ENCODE measurements around the gene GAB4.

Gene GAB4, protein sequence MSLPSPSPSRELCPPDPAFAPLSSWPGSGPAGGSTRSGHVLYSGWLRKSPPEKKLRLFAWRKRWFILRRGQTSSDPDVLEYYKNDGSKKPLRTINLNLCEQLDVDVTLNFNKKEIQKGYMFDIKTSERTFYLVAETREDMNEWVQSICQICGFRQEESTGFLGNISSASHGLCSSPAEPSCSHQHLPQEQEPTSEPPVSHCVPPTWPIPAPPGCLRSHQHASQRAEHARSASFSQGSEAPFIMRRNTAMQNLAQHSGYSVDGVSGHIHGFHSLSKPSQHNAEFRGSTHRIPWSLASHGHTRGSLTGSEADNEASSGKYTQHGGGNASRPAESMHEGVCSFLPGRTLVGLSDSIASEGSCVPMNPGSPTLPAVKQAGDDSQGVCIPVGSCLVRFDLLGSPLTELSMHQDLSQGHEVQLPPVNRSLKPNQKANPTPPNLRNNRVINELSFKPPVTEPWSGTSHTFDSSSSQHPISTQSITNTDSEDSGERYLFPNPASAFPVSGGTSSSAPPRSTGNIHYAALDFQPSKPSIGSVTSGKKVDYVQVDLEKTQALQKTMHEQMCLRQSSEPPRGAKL

DNA sequence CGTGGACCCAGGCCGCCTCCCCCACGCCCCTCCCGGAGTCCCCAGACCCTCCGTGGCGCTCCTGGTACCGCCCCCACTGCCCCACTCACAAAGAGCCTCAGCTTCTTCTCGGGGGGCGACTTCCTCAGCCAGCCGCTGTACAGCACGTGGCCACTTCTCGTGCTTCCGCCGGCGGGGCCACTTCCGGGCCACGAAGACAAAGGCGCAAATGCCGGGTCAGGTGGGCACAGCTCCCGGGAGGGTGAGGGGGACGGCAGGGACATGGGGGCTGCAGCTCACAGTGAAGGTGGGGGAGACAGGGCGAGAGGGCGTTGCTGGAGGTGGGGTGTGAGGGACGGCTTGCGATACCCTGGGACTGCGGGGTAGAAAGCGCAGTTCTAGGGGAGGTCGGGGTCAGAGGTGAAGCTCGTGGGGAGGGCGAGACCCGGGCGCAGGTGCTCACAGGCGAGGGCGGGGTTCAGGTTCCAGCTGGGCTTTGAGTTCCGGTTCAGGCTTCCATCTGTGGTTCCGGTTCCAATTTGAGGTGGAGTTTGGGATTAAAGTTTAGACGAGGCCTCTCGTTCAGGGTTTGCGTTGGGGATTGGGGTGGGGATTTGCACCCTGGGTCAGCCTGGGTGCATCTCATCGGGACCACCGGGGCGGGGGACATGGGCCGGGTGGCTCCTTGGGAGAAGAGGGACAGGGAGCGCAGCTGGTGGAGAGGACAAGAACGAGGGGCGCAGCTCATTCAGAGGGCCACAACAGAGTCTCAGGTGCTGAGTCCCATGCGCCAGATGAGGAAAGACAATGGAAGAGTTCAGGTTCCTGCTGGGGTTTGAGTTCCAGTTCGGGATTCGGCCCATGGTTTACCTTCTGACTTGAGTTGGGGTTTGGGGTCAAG is at the start of gene GAB4:
GAB4 (minus strand) TSS at position 371 of the 880 bp plus-strand sequence; CDS start at position 263, 108 bp downstream.
- H3K36me3 ChIP-seq, result no peaks in the 10 kb centered on the region
- DNase-seq, result no peak
- peaks cover 0 to 4% (median under 1%) of the 10 kb centered on the region in 3 donors for H3K9me3 ChIP-seq
- TF ChIP-seq, protein P1, sequence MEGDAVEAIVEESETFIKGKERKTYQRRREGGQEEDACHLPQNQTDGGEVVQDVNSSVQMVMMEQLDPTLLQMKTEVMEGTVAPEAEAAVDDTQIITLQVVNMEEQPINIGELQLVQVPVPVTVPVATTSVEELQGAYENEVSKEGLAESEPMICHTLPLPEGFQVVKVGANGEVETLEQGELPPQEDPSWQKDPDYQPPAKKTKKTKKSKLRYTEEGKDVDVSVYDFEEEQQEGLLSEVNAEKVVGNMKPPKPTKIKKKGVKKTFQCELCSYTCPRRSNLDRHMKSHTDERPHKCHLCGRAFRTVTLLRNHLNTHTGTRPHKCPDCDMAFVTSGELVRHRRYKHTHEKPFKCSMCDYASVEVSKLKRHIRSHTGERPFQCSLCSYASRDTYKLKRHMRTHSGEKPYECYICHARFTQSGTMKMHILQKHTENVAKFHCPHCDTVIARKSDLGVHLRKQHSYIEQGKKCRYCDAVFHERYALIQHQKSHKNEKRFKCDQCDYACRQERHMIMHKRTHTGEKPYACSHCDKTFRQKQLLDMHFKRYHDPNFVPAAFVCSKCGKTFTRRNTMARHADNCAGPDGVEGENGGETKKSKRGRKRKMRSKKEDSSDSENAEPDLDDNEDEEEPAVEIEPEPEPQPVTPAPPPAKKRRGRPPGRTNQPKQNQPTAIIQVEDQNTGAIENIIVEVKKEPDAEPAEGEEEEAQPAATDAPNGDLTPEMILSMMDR (IDR thresholded peaks at IDR 0.05), result no peak
- no peak within 1 kb of the TSS for H3K27ac ChIP-seq
- no peaks in the 10 kb centered on the region for H3K4me1 ChIP-seq
- intact Hi-C loops (cut with DNase I; ENCODE audit: low total_unique reads), result no loop called here
- H3K27me3 ChIP-seq, result peaks cover 0 to 25% of the 10 kb centered on the region in 2 donors
- H3K4me3 ChIP-seq, result no peak within 1 kb of the TSS

DNA sequence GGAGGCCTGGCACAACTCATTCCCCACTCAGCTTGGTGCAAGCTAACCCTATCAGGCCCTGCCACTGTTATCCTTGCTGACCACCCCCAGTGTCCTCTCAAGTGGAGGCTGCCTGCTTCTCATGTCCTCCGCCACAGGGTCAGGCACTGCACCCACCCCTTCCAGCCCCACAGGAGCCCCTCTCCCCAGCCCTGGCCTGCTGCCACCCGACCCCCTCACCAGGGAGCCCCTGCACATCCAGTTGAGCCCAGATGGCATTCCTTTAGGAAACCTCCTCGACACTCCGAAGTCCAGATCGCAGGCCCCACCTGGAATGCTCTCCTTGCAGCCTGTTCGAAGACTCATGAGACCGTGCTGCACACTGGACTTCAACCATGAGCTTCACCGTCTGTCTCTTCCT is 48.8 kb upstream of the GAB4 start:
- intact Hi-C loops (cut with DNase I; ENCODE audit: low total_unique reads), result loop anchor here (10.0 kb wide), 1 partner anchor 132 kb away; no protein-coding TSS in a partner anchor
- Histone ChIP-seq H3K4me3 (no peak overlapping the region), H3K27me3 (peaks cover 0 to 21% of the 10 kb centered on the region in 2 donors), H3K4me1 (no peaks in the 10 kb centered on the region), H3K9me3 (no peaks in the 10 kb centered on the region), H3K27ac (no peak overlapping the region), H3K36me3 (peaks cover 0 to 10% (median 0%) of the 10 kb centered on the region in 3 donors)
- DNase-seq, result no peak
- TF ChIP-seq, protein P1 (IDR thresholded peaks at IDR 0.05), result no peak

DNA sequence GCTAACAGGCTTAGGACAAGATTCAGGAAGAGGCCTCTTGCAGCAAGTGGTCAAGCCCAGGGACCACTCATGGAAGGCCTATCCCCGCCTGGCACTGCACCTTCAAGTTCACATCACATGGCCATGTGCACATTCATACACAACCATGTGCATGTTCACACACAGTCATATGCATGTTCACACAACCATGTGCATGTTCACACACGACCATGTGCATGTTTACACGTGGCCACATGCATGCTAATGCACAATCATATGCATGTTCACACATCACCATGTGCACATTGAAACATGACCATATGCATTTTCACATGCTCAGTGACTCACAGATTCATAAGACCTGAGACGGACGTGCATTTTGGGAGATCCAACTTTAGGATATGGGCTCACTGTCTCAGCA is 48.0 kb upstream of the GAB4 start:
- no peaks in the 10 kb centered on the region for H3K9me3 ChIP-seq
- peaks cover 0 to 10% (median 0%) of the 10 kb centered on the region in 3 donors for H3K36me3 ChIP-seq
- no peak for DNase-seq
- H3K27ac ChIP-seq, result no peak overlapping the region
- TF ChIP-seq, protein P1 (IDR thresholded peaks at IDR 0.05), result no peak
- no peak overlapping the region for H3K4me3 ChIP-seq
- H3K4me1 ChIP-seq, result no peaks in the 10 kb centered on the region
- intact Hi-C loops (cut with DNase I; ENCODE audit: low total_unique reads), result loop anchor here (10.0 kb wide), 1 partner anchor 131 kb away; no protein-coding TSS in a partner anchor
- H3K27me3 ChIP-seq, result peaks cover 0 to 13% of the 10 kb centered on the region in 2 donors

DNA sequence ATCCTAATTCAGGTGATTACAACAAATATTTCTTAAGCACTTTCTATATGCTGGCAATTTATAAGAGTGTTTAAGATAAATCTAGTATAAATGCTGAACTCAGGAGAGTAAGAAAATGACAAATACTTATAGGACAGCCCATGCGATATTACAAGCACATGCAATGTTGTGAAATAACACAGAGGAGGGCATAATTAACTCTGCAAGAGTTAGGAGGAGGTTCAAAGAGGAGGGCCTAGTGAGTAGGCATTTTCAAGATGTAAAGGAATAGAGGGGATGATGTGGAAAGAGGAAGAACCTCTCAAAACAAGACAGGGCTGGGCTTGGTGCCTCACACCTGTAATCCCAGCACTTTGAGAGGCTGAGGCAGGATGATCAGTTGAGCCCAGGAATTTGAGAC is 39.6 kb upstream of the GAB4 start:
- TF ChIP-seq, protein P1 (IDR thresholded peaks at IDR 0.05), result no peak
- no peak for DNase-seq
- Histone ChIP-seq H3K27me3 (peaks cover 0 to 4% of the 10 kb centered on the region in 2 donors), H3K9me3 (no peaks in the 10 kb centered on the region), H3K4me1 (no peaks in the 10 kb centered on the region), H3K4me3 (no peak overlapping the region), H3K36me3 (no peaks in the 10 kb centered on the region), H3K27ac (no peak overlapping the region)
- intact Hi-C loops (cut with DNase I; ENCODE audit: low total_unique reads), result no loop called here

DNA sequence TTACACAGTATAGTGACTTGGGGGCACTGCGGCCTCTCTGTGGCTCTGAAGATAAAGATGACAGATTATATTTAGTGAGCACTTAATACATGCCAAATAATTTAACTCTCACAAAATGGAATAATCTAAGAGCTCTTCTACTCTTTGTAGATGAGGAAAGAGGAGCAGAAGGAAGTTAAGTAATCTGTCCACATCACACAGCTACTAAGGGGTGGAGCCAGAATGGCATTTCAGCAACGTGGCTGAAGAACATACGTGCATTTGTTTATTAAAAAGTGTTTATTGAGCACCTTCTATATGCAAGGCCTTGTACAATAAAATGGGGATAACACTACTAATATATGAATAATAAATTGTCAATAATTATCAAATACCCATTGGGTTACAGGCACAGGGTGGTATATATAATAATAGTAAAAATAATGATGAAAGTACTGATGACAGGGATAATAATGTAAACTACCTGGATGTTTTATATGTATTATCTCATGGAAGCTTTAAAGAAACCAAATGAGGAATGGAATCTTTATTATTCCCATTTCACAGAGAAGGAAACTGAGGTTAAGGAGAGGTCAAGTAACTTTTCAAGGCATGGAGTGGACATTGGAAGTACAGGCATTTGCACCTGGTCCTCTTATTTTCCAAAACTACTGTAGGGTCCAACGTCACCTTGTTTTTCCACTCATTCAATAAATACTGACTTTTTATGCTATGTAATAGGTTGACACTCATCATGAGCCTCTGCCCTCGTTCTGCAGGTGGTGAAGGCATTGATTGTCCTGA is 38.7 kb upstream of the GAB4 start:
- TF ChIP-seq, protein P1 (IDR thresholded peaks at IDR 0.05), result no peak
- intact Hi-C loops (cut with DNase I; ENCODE audit: low total_unique reads), result no loop called here
- H3K27me3 ChIP-seq, result peaks cover 0 to 4% of the 10 kb centered on the region in 2 donors
- H3K4me3 ChIP-seq, result no peak overlapping the region
- no peaks in the 10 kb centered on the region for H3K4me1 ChIP-seq
- no peaks in the 10 kb centered on the region for H3K36me3 ChIP-seq
- DNase-seq, result no peak
- H3K27ac ChIP-seq, result no peak overlapping the region
- H3K9me3 ChIP-seq, result no peaks in the 10 kb centered on the region
